ENCODE results near the gene MALAT1. TPM values are rescaled to one million over a fixed set of nuclear protein-coding genes. Genes with fewer than 3 reads are reported as not detected.

MALAT1 gene
- total RNA-seq, 1 experiment from 2014 or later: 2,221 TPM

DNA sequence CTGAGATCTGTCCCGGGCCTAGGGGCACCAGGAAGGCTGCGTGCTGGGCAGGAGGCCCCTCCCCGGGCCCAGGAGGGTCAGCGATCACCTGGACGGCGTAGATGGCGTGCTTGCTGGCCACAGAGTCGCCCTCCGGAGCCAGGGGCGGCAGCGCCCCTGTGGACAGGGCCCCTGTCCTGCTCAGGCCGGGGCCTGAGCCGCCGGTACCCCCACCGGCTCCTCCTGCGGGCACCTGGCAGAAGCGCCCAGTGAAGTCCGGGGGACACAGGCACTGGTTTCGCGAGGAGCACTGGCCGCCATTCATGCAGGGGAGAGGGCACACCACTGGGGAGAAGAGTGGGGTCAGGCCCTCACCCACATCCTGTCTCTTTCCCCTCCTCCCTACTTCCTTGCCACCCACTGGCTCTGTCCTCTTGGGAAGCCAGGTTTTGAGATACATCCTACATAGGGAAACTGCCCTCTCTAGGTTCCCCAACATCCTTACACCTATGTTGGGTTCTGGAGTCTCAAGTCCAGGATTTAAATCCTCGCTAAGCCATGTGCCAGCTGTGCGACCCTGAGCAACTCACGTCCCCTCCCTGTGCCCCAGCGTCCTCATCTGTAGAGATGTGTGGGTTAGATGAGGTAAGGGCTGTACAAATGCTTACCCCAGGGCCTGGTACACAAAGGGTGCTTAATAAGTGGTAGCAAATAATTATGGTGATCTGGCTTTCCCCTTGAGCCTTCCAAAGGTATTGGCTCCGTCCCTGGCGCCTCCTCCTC, 55.4 kb downstream of the MALAT1 start:
- DNase-seq (ENCODE audit: extremely low read depth, low read depth): no peak

GRCh38 chr11:65554842-65555430, 56.1 kb downstream of the MALAT1 start:
- no peak for DNase-seq (ENCODE audit: extremely low read depth, low read depth)

- peak; percentile 51 for DNase-seq (ENCODE audit: extremely low read depth, low read depth)
Observed at GRCh38 chr11:65555693-65556231, 56.9 kb downstream of the MALAT1 start.

Small RNA genes within 50 kb of the gene (small RNA-seq; reads per million reads assigned to genes)
- 0 reads per million in 2 experiments for gene RF01684

Other genes starting within 250 kb of the MALAT1 start
- gene POLA2, start 237.1 kb upstream of the MALAT1 start, total RNA-seq (2014; rRNA removed; shearing (Covaris generic)): 3.4 and 7.0 TPM in 2 replicates
- 15.1 and 18.2 TPM in 2 replicates for gene CDC42EP2, start 184.2 kb upstream of the MALAT1 start, total RNA-seq (2014; rRNA removed; shearing (Covaris generic))
- 26.6 and 28.0 TPM in 2 replicates for gene DPF2, start 165.2 kb upstream of the MALAT1 start, total RNA-seq (2014; rRNA removed; shearing (Covaris generic))
- 0.25 and 0.26 TPM in 2 replicates for gene TIGD3, start 144.3 kb upstream of the MALAT1 start, total RNA-seq (2014; rRNA removed; shearing (Covaris generic))
- gene SLC25A45, start 116.4 kb upstream of the MALAT1 start, total RNA-seq (2014; rRNA removed; shearing (Covaris generic)): 2.0 and 4.0 TPM in 2 replicates
- gene FRMD8, start 112.4 kb upstream of the MALAT1 start, total RNA-seq (2014; rRNA removed; shearing (Covaris generic)): 14.4 and 15.1 TPM in 2 replicates
- 50.1 and 58.2 TPM in 2 replicates for gene NEAT1, start 76.2 kb upstream of the MALAT1 start, total RNA-seq (2014; rRNA removed; shearing (Covaris generic))
- 45.0 and 47.3 TPM in 2 replicates for gene SCYL1, start 26.0 kb downstream of the MALAT1 start, total RNA-seq (2014; rRNA removed; shearing (Covaris generic))
- gene LTBP3, start 59.3 kb downstream of the MALAT1 start, total RNA-seq (2014; rRNA removed; shearing (Covaris generic)): 13.9 and 23.9 TPM in 2 replicates
- gene ZNRD2, start 71.4 kb downstream of the MALAT1 start, total RNA-seq (2014; rRNA removed; shearing (Covaris generic)): 14.9 and 20.6 TPM in 2 replicates
- gene FAM89B, start 73.5 kb downstream of the MALAT1 start, total RNA-seq (2014; rRNA removed; shearing (Covaris generic)): 6.6 and 11.5 TPM in 2 replicates
- gene EHBP1L1, start 77.0 kb downstream of the MALAT1 start, total RNA-seq (2014; rRNA removed; shearing (Covaris generic)): 12.8 and 15.3 TPM in 2 replicates
- gene KCNK7, start 96.8 kb downstream of the MALAT1 start, total RNA-seq (2014; rRNA removed; shearing (Covaris generic)): not detected in 2 replicates
- 15.9 and 19.2 TPM in 2 replicates for gene MAP3K11, start 115.2 kb downstream of the MALAT1 start, total RNA-seq (2014; rRNA removed; shearing (Covaris generic))
- 12.3 and 13.8 TPM in 2 replicates for gene PCNX3, start 116.7 kb downstream of the MALAT1 start, total RNA-seq (2014; rRNA removed; shearing (Covaris generic))
- gene SIPA1, start 139.1 kb downstream of the MALAT1 start, total RNA-seq (2014; rRNA removed; shearing (Covaris generic)): 6.0 and 9.5 TPM in 2 replicates
- gene RELA, start 163.9 kb downstream of the MALAT1 start, total RNA-seq (2014; rRNA removed; shearing (Covaris generic)): 31.5 and 34.7 TPM in 2 replicates
- 32.7 and 35.9 TPM in 2 replicates for gene KAT5, start 213.2 kb downstream of the MALAT1 start, total RNA-seq (2014; rRNA removed; shearing (Covaris generic))
- 13.9 and 15.4 TPM in 2 replicates for gene RNASEH2C, start 221.8 kb downstream of the MALAT1 start, total RNA-seq (2014; rRNA removed; shearing (Covaris generic))